ENCODE data around the gene RFX3.

The RFX3 gene

GRCh38 chr9:3510796-3511195, 15.0 kb downstream of the RFX3 start:
- H3K27me3 ChIP-seq = no peaks in the 10 kb centered on the region
- no peak for TF ChIP-seq CTCF (IDR thresholded peaks at IDR 0.05; ENCODE audit: low read depth, low read length)
- H3K4me1 ChIP-seq = peaks cover 30% of the 10 kb centered on the region; the same call in 1 of the 2 replicates
- no peak for DNase-seq
- H3K36me3 ChIP-seq = no peaks in the 10 kb centered on the region
- H3K9me3 ChIP-seq = no peaks in the 10 kb centered on the region
- H3K4me3 ChIP-seq (ENCODE audit: low read depth, low read length) = no peak overlapping the region

DNA sequence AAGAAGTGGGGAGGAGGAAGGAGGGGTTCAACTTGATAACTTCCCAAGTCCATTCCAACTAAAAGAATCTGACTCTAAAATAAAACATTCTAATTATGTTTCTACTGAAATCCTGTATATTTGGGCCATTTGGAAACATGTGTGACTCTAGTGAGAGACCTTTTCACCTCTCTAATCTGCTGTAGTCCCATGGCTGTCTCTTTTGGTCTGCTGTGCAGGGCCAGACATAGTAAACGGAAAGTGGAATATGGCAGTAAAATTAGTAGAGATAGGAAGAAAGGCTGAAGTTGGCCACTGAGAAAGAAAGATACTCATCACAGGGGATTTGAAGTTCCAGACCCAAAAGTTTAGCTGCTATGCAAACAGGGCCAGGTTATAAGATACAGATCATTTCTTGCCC, 15.9 kb downstream of the RFX3 start:
- Histone ChIP-seq H3K27me3 (no peaks in the 10 kb centered on the region), H3K4me3 (ENCODE audit: low read depth, low read length) (no peak overlapping the region), H3K9me3 (no peaks in the 10 kb centered on the region), H3K36me3 (no peaks in the 10 kb centered on the region), H3K4me1 (peaks cover 30% of the 10 kb centered on the region; the same call in 1 of the 2 replicates)
- no peak for TF ChIP-seq CTCF (IDR thresholded peaks at IDR 0.05; ENCODE audit: low read depth, low read length)
- peak; percentile 24 for DNase-seq

GRCh38 chr9:3508521-3509291, 17.1 kb downstream of the RFX3 start:
- Histone ChIP-seq H3K36me3 (no peaks in the 10 kb centered on the region), H3K9me3 (no peaks in the 10 kb centered on the region), H3K4me1 (peaks cover 24% of the 10 kb centered on the region; the same call in 1 of the 2 replicates), H3K4me3 (ENCODE audit: low read depth, low read length) (peak overlapping the region; percentile 37), H3K27me3 (no peaks in the 10 kb centered on the region)
- TF ChIP-seq CTCF (IDR thresholded peaks at IDR 0.05; ENCODE audit: low read depth, low read length) = no peak
- no peak for DNase-seq

- Histone ChIP-seq H3K9me3 (no peaks in the 10 kb centered on the region), H3K36me3 (no peaks in the 10 kb centered on the region), H3K27me3 (no peaks in the 10 kb centered on the region), H3K4me3 (ENCODE audit: low read depth, low read length) (no peak overlapping the region), H3K4me1 (peaks cover 24% of the 10 kb centered on the region; the same call in 1 of the 2 replicates)
- no peak for TF ChIP-seq CTCF (IDR thresholded peaks at IDR 0.05; ENCODE audit: low read depth, low read length)
- no peak for DNase-seq
These were observed 17.7 kb downstream of the RFX3 start for GRCh38 chr9:3508078-3508431.

- no peaks in the 10 kb centered on the region for H3K36me3 ChIP-seq
- H3K4me1 ChIP-seq = peaks cover 24% of the 10 kb centered on the region; the same call in 1 of the 2 replicates
- H3K4me3 ChIP-seq (ENCODE audit: low read depth, low read length) = no peak overlapping the region
- H3K27me3 ChIP-seq = no peaks in the 10 kb centered on the region
- no peak for DNase-seq
- no peak for TF ChIP-seq CTCF (IDR thresholded peaks at IDR 0.05; ENCODE audit: low read depth, low read length)
- no peaks in the 10 kb centered on the region for H3K9me3 ChIP-seq
These were observed 18.3 kb downstream of the RFX3 start for GRCh38 chr9:3507395-3508077.

DNA sequence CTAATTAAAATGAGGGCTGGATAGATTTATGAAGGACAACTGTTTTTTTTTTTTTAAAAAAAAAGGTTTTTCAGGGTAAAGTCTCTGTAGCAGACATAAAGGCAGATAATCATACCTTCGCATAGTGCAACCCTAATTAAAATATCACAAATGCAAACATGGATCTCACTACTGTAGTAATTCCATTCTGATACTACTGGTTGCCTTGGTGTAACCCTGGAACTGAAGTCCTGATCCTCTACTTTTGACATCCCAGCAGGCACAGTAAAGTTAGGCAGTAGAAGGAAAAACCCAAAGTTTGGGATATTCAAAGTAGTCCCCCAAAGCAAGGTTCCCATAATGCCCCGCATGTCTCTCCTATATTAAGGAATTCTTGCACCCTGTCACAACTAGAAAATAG, 19.6 kb downstream of the RFX3 start:
- no peak for DNase-seq
- Histone ChIP-seq H3K4me1 (peaks cover 18% of the 10 kb centered on the region; the same call in 1 of the 2 replicates), H3K4me3 (ENCODE audit: low read depth, low read length) (no peak overlapping the region), H3K27me3 (no peaks in the 10 kb centered on the region), H3K36me3 (no peaks in the 10 kb centered on the region), H3K9me3 (no peaks in the 10 kb centered on the region)
- TF ChIP-seq CTCF (IDR thresholded peaks at IDR 0.05; ENCODE audit: low read depth, low read length) = no peak

Measured in BE2C (cell line).